ENCODE results near the gene ZC3H12D. TPM values are rescaled to one million over a fixed set of nuclear protein-coding genes. Genes with fewer than 3 reads are reported as not detected.

The ZC3H12D gene
- total RNA-seq, 4 donors from 2014 or later: 0.78 to 1.4 (median 0.99) TPM

DNA sequence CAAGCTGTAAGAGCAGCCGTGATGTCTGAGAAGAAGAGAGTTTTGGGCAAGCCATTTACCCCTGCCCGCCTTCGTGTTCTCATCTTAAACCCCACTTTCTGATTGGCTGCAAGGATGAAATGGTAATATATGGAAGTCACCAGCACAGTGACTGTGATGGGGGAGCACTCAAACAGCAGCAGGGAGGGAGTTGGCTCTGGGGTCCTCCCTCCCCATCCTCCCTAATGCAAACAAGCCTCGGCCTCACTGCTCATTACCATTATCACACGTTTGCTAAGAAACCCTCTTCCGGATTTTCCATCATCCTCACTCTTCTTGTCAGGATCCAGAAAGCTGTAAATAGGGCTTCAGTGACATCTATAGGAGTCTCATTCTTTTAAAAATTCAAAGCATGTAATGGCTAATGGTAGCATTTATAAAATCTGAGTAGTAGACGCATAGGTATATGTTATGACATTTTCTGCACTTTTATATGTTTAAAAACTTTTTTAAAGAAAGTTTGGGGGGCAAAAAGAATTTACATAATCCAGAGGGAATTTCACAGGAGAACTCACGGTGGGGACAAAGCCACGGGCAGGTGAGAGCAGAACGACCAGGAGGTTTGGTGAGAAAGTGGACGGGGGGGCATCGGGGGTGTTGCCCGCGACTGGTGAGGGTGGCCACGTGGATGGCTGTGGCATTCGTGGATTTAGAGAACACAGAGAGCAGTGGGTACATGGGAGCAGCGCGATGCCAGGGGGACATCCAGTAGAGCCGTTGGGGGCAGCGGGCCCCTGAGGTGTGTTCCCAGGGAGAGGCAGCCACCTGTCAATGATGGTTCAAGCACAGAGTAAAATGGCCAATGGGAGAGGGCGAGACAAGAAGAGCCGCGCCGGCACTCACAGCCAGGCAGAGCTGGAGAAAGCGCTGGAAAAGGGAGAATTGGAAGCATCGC lies 55.1 kb downstream of the ZC3H12D start:
- WGBS, 2 donors: 88 to 89% methylated on average over 26 of the region's 26 CpGs
- Histone ChIP-seq H3K4me1 (no peaks in the 10 kb centered on the region), H3K36me3 (no peaks in the 10 kb centered on the region), H3K27me3 (no peaks in the 10 kb centered on the region), H3K9me3 (no peaks in the 10 kb centered on the region), H3K4me3 (replicated peaks in 1 of 3) (no peak overlapping the region), H3K27ac (no peak overlapping the region)
- intact Hi-C loops (cut with DNase I): loop anchor here (5.0 to 10.0 kb wide), 3 partner anchors 115 to 402 kb away; partner anchors contain the start of gene TAB2
- no peak for DNase-seq
- no peak for TF ChIP-seq POLR2A (IDR thresholded peaks at IDR 0.05)
- TF ChIP-seq, protein P1, sequence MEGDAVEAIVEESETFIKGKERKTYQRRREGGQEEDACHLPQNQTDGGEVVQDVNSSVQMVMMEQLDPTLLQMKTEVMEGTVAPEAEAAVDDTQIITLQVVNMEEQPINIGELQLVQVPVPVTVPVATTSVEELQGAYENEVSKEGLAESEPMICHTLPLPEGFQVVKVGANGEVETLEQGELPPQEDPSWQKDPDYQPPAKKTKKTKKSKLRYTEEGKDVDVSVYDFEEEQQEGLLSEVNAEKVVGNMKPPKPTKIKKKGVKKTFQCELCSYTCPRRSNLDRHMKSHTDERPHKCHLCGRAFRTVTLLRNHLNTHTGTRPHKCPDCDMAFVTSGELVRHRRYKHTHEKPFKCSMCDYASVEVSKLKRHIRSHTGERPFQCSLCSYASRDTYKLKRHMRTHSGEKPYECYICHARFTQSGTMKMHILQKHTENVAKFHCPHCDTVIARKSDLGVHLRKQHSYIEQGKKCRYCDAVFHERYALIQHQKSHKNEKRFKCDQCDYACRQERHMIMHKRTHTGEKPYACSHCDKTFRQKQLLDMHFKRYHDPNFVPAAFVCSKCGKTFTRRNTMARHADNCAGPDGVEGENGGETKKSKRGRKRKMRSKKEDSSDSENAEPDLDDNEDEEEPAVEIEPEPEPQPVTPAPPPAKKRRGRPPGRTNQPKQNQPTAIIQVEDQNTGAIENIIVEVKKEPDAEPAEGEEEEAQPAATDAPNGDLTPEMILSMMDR (IDR thresholded peaks at IDR 0.05): no peak

DNA sequence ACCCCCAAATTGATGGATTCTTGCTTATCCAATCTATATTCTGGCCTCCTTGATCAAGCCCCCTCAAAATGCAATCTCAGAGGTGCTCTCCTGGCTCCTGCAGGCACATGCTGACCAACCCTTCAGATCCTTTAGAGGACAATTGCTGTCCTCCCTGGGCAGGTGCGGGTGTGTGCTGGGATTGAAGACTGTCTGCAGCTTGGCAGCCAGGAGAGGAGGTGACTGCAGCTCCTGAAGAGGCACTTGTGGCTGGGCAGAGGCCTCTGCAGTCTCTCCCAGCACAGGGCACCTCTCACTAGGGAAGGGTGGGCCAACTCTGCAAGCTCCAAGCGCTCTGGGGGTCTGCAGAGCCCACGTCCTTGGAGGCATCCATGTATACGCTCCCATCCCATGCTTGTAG lies 56.2 kb downstream of the ZC3H12D start:
- intact Hi-C loops (cut with DNase I): loop anchor here (5.0 to 10.0 kb wide), 2 partner anchors 114 to 341 kb away; partner anchors contain the start of gene TAB2
- no peaks in the 10 kb centered on the region for H3K36me3 ChIP-seq
- WGBS, 2 donors: 96% methylated on average over 4 of the region's 4 CpGs
- H3K4me3 ChIP-seq (replicated peaks in 1 of 3): no peak overlapping the region
- H3K4me1 ChIP-seq: peaks cover 6 to 7% of the 10 kb centered on the region in 2 donors
- H3K27ac ChIP-seq: no peak overlapping the region
- H3K27me3 ChIP-seq: no peaks in the 10 kb centered on the region
- no peak for DNase-seq
- TF ChIP-seq POLR2A (IDR thresholded peaks at IDR 0.05): no peak
- TF ChIP-seq, protein P1 (IDR thresholded peaks at IDR 0.05): no peak
- no peaks in the 10 kb centered on the region for H3K9me3 ChIP-seq

DNA sequence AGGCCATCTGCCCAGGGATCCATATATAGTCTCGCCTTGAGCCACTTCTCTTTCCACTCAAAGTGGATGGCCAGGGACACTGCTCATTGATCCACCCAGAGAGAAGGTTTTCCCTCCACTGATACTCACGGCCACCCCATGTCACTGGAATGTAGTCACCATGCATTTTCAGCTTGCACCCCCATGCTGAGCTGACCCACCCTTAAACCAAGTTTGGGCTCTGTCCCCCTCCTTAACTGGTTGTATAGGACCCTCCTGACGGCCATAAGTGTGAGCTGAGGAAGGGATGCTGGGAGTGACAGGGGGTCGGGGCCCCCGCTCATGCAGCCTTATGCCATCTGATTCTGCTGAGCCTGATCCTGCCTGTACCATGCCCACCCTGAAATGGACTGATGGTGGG lies 59.1 kb downstream of the ZC3H12D start:
- no peak for DNase-seq
- intact Hi-C loops (cut with DNase I): loop anchor here (5.0 to 10.0 kb wide), 2 partner anchors 111 to 338 kb away; partner anchors contain the start of gene TAB2
- WGBS, 2 donors: 100% methylated on average over 3 to 5 of the region's 5 CpGs
- peaks cover 7 to 10% of the 10 kb centered on the region in 2 donors for H3K4me1 ChIP-seq
- no peak overlapping the region for H3K4me3 ChIP-seq (replicated peaks in 1 of 3)
- no peak for TF ChIP-seq POLR2A (IDR thresholded peaks at IDR 0.05)
- TF ChIP-seq, protein P1 (IDR thresholded peaks at IDR 0.05): no peak
- H3K27ac ChIP-seq: no peak overlapping the region
- no peaks in the 10 kb centered on the region for H3K9me3 ChIP-seq
- no peaks in the 10 kb centered on the region for H3K27me3 ChIP-seq
- H3K36me3 ChIP-seq: no peaks in the 10 kb centered on the region

DNA sequence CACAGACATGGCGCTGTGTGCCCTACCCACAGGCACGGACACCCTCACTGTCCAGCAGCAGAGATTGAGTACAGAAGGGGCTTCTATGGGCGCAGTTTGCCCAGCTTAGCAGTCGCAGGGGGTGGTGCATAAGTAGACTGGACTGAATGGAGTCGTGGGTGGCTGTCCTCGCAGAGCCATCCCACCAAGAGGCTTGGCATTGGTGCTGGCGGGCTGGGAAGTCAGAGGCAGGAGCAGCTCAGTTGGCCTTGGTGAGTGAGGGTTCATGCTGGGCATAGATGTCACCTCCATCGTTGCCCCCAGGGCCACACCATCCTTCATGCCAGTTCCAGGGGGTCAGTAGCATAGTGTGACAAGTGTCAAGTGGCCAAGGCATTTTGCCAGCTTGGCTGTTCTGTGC lies 59.6 kb downstream of the ZC3H12D start:
- no peak overlapping the region for H3K4me3 ChIP-seq (replicated peaks in 1 of 3)
- H3K4me1 ChIP-seq: peaks cover 7 to 10% of the 10 kb centered on the region in 2 donors
- intact Hi-C loops (cut with DNase I): loop anchor here (5.0 to 10.0 kb wide), 2 partner anchors 110 to 338 kb away; partner anchors contain the start of gene TAB2
- no peak overlapping the region for H3K27ac ChIP-seq
- WGBS, 2 donors: 76 to 87% methylated on average over 7 to 8 of the region's 8 CpGs
- H3K27me3 ChIP-seq: no peaks in the 10 kb centered on the region
- TF ChIP-seq POLR2A (IDR thresholded peaks at IDR 0.05): no peak
- TF ChIP-seq, protein P1 (IDR thresholded peaks at IDR 0.05): no peak
- H3K9me3 ChIP-seq: no peaks in the 10 kb centered on the region
- DNase-seq: no peak
- no peaks in the 10 kb centered on the region for H3K36me3 ChIP-seq

Measured in thyroid gland (tissue), 4 donors.